ENCODE data around the gene PPFIA1.

DNA sequence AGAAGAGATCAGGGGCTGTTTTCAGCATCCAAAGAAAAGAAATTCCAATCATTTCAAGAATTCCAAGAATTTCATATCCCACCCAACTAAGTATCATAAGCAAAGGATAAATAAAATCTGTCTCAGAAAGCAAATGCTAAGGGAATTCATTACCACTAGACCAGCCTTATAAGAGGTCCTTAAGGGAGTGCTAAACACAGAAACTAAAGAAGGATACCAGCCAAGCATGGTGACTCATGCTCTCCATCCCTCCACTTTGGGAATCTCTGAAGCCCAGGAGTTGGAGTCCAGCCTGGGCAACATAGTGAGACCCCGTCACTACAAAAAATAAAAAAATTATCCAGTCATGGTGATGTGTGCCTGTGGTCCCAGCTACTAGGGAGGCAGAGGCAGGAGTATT lies 49.6 kb upstream of the PPFIA1 start:
- TF ChIP-seq, protein P1, sequence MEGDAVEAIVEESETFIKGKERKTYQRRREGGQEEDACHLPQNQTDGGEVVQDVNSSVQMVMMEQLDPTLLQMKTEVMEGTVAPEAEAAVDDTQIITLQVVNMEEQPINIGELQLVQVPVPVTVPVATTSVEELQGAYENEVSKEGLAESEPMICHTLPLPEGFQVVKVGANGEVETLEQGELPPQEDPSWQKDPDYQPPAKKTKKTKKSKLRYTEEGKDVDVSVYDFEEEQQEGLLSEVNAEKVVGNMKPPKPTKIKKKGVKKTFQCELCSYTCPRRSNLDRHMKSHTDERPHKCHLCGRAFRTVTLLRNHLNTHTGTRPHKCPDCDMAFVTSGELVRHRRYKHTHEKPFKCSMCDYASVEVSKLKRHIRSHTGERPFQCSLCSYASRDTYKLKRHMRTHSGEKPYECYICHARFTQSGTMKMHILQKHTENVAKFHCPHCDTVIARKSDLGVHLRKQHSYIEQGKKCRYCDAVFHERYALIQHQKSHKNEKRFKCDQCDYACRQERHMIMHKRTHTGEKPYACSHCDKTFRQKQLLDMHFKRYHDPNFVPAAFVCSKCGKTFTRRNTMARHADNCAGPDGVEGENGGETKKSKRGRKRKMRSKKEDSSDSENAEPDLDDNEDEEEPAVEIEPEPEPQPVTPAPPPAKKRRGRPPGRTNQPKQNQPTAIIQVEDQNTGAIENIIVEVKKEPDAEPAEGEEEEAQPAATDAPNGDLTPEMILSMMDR (IDR thresholded peaks at IDR 0.05) = no peak
- TF ChIP-seq POLR2A (IDR thresholded peaks at IDR 0.05) = no peak

All from testis (tissue), 2 donors.